Breast epithelium (tissue), 4 donors: Measurements from ENCODE around the gene MAP3K7CL. TPM values are rescaled to one million over a fixed set of nuclear protein-coding genes. Genes with fewer than 3 reads are reported as not detected.

Experiments used
- DNase-seq, 2 donors: peaks; one replicate each; pipeline ENCODE4 v3.0.0-alpha.2; 2019; ENCODE audit warnings: low spot score in 2 of 2
- H3K27ac ChIP-seq, 2 donors: fragments of 200-600 bp; sonication (generic) in 1 of 2; one replicate each; pipeline ENCODE4 v1.5.1; 2016 to 2019; ENCODE audit warnings: mild to moderate bottlenecking in 1 of 2
- H3K27me3 ChIP-seq, 2 donors: fragments of 200-600 bp; sonication (generic) in 1 of 2; one replicate each; pipeline versions ENCODE4 v1.5.1 to v1.6.0; 2017 to 2019; ENCODE audit warnings: control low read depth in 1 of 2, mild to moderate bottlenecking in 1 of 2
- H3K36me3 ChIP-seq: fragments of 200-600 bp; one replicate; pipeline ENCODE4 v1.5.1; 2019
- H3K4me1 ChIP-seq, 2 donors: fragments of 200-600 bp; sonication (generic); one replicate each; pipeline ENCODE4 v1.5.1; 2016 to 2019; ENCODE audit warnings: control low read depth in 1 of 2
- H3K4me3 ChIP-seq, 3 donors: fragments of 200-600 bp; sonication (generic); 1 replicate in 2 of 3; 2 replicates in 1 of 3; pipeline ENCODE4 v1.5.1; 2016 to 2019; ENCODE audit warnings: mild to moderate bottlenecking in 3 of 3, moderate library complexity in 2 of 3
- H3K9me3 ChIP-seq, 2 donors: fragments of 200-600 bp; sonication (generic) in 1 of 2; one replicate each; pipeline ENCODE4 v1.5.1; 2016 to 2019; ENCODE audit warnings: control low read depth in 1 of 2
- CTCF ChIP-seq, 3 donors: fragments of 450-650 bp; IDR thresholded peaks; one replicate each; pipeline ENCODE4 v1.5.1; 2016 to 2017; ENCODE audit warnings: antibody characterized with exemption in 3 of 3, mild to moderate bottlenecking in 3 of 3, moderate library complexity in 3 of 3
- POLR2A ChIP-seq: fragments of 450-650 bp; IDR thresholded peaks from one replicate; pipeline ENCODE4 v1.6.1; 2016; ENCODE audit warnings: antibody characterized with exemption, mild to moderate bottlenecking, moderate library complexity
- POLR2AphosphoS5 ChIP-seq, 3 donors: sonication (generic); formaldehyde crosslinking; IDR thresholded peaks; one replicate each; pipeline ENCODE4 v1.6.1; 2017; ENCODE audit warnings: antibody characterized with exemption in 3 of 3
- intact Hi-C: fragments of 100-400 bp; cut with DNase I; formaldehyde crosslinking; loops from one replicate; pipeline ENCODE4 v1.15.1; 2023; ENCODE audit warnings: low total_unique reads
- total RNA-seq, 3 donors: library from RNA; depleted of rRNA; stranded (reverse); fragments of >200 nt; gene quantifications; one replicate each; pipeline ENCODE4 v1.1.0, GENCODE V29; 2016

Gene MAP3K7CL
- total RNA-seq, 3 donors from 2014 or later: 1.8 to 8.5 (median 7.5) TPM

GRCh38 chr21:29201186-29201585, 70.7 kb downstream of the MAP3K7CL start:
- H3K27me3 ChIP-seq: no peaks in the 10 kb centered on the region
- H3K36me3 ChIP-seq: no peaks in the 10 kb centered on the region
- intact Hi-C loops: no loop called here
- no peak overlapping the region for H3K4me3 ChIP-seq
- TF ChIP-seq POLR2A: no peak
- TF ChIP-seq CTCF (IDR thresholded peaks at IDR 0.05): no peak
- no peak for TF ChIP-seq POLR2AphosphoS5 (IDR thresholded peaks at IDR 0.05)
- no peak overlapping the region for H3K27ac ChIP-seq
- no peaks in the 10 kb centered on the region for H3K4me1 ChIP-seq
- no peak for DNase-seq
- H3K9me3 ChIP-seq: peaks cover 0 to 13% of the 10 kb centered on the region in 2 donors

- Histone ChIP-seq H3K4me1 (no peaks in the 10 kb centered on the region), H3K4me3 (no peak overlapping the region), H3K9me3 (peaks cover 0 to 13% of the 10 kb centered on the region in 2 donors), H3K27ac (no peak overlapping the region), H3K27me3 (no peaks in the 10 kb centered on the region), H3K36me3 (no peaks in the 10 kb centered on the region)
- DNase-seq: no peak
- TF ChIP-seq POLR2AphosphoS5 (IDR thresholded peaks at IDR 0.05): no peak
- no peak for TF ChIP-seq POLR2A
- TF ChIP-seq CTCF (IDR thresholded peaks at IDR 0.05): no peak
- intact Hi-C loops: no loop called here
Observed at GRCh38 chr21:29205009-29205408, 74.6 kb downstream of the MAP3K7CL start.

GRCh38 chr21:29205988-29206387, 75.5 kb downstream of the MAP3K7CL start:
- H3K27ac ChIP-seq: no peak overlapping the region
- TF ChIP-seq POLR2A (no peak), POLR2AphosphoS5 (IDR thresholded peaks at IDR 0.05) (no peak), CTCF (IDR thresholded peaks at IDR 0.05) (no peak)
- no peak overlapping the region for H3K4me3 ChIP-seq
- H3K27me3 ChIP-seq: no peaks in the 10 kb centered on the region
- no peak for DNase-seq
- H3K36me3 ChIP-seq: no peaks in the 10 kb centered on the region
- intact Hi-C loops: no loop called here
- H3K9me3 ChIP-seq: peaks cover 0 to 10% of the 10 kb centered on the region in 2 donors
- no peaks in the 10 kb centered on the region for H3K4me1 ChIP-seq

GRCh38 chr21:29206445-29206844, 76.0 kb downstream of the MAP3K7CL start:
- TF ChIP-seq POLR2AphosphoS5 (IDR thresholded peaks at IDR 0.05) (no peak), CTCF (IDR thresholded peaks at IDR 0.05) (no peak), POLR2A (no peak)
- no peak for DNase-seq

GRCh38 chr21:29207201-29207600, 76.8 kb downstream of the MAP3K7CL start:
- TF ChIP-seq CTCF (IDR thresholded peaks at IDR 0.05) (no peak), POLR2A (no peak), POLR2AphosphoS5 (IDR thresholded peaks at IDR 0.05) (no peak)
- Histone ChIP-seq H3K9me3 (no peaks in the 10 kb centered on the region), H3K36me3 (no peaks in the 10 kb centered on the region), H3K4me3 (no peak overlapping the region), H3K27me3 (no peaks in the 10 kb centered on the region), H3K27ac (no peak overlapping the region), H3K4me1 (no peaks in the 10 kb centered on the region)
- intact Hi-C loops: no loop called here
- DNase-seq: no peak

More at GRCh38 chr21:29206445-29206844, 76.0 kb downstream of the MAP3K7CL start:
- Histone ChIP-seq H3K4me3 (no peak overlapping the region), H3K36me3 (no peaks in the 10 kb centered on the region), H3K4me1 (no peaks in the 10 kb centered on the region), H3K9me3 (peaks cover 0 to 5% of the 10 kb centered on the region in 2 donors), H3K27me3 (no peaks in the 10 kb centered on the region), H3K27ac (no peak overlapping the region)
- intact Hi-C loops: no loop called here
